Stomach (tissue), 9 donors: ENCODE results near the gene SLC35E3. TPM values are rescaled to one million over a fixed set of nuclear protein-coding genes. Genes with fewer than 3 reads are reported as not detected.
A peak's percentile ranks its signal among the peaks of the same experiment; 100 is the strongest.

Experiments used
- DNase-seq, 2 donors: peaks; one replicate each; pipeline versions ENCODE4 v3.0.0 to v3.0.0-alpha.2; 2013 to 2019
- H3K27ac ChIP-seq, 5 donors: fragments of 200-600 bp in 4 of 5; sonication (generic) in 4 of 5; one replicate each; pipeline ENCODE4 v1.5.1; 2013 to 2019; ENCODE audit warnings: mild to moderate bottlenecking in 1 of 5, moderate library complexity in 1 of 5
- H3K27me3 ChIP-seq, 3 donors: fragments of 200-600 bp; sonication (generic); one replicate each; pipeline ENCODE4 v1.5.1; 2017 to 2019; ENCODE audit warnings: mixed run types in 1 of 3
- H3K36me3 ChIP-seq, 4 donors: fragments of 200-600 bp; sonication (generic); 1 replicate in 3 of 4; 2 replicates in 1 of 4; pipeline ENCODE4 v1.5.1; 2016 to 2019
- H3K4me1 ChIP-seq, 4 donors: fragments of 200-600 bp; sonication (generic); one replicate each; pipeline ENCODE4 v1.5.1; 2016 to 2019
- H3K4me3 ChIP-seq, 4 donors: fragments of 200-600 bp; sonication (generic) in 3 of 4; one replicate each; pipeline ENCODE4 v1.5.1; 2016 to 2019; ENCODE audit warnings: mild to moderate bottlenecking in 1 of 4
- H3K9me3 ChIP-seq, 4 donors: fragments of 200-600 bp; sonication (generic); one replicate each; pipeline ENCODE4 v1.5.1; 2016 to 2019
- EP300 ChIP-seq: sonication (generic); formaldehyde crosslinking; IDR thresholded peaks from one replicate; pipeline ENCODE4 v1.6.1; 2017; ENCODE audit warnings: antibody characterized with exemption
- POLR2A ChIP-seq, 4 donors: fragments of 450-650 bp; IDR thresholded peaks; one replicate each; pipeline ENCODE4 v1.6.1; 2016; ENCODE audit warnings: antibody characterized with exemption in 4 of 4, control low read depth in 2 of 4, mild to moderate bottlenecking in 1 of 4, moderate library complexity in 1 of 4
- POLR2AphosphoS5 ChIP-seq, 3 donors: sonication (generic); formaldehyde crosslinking; IDR thresholded peaks; one replicate each; pipeline ENCODE4 v1.6.1; 2016; ENCODE audit warnings: antibody characterized with exemption in 3 of 3
- WGBS, 5 donors: extraction: QIAGEN DNeasy Blood & Tissue Kit in 3 of 5; methylation state at CpG; one replicate each; pipeline versions ENCODE4 v1.1.5 to v1.1.7; 2013 to 2018; 5-methylcytosine and 5-hydroxymethylcytosine counted together
- intact Hi-C: fragments of 100-400 bp; cut with DNase I; formaldehyde crosslinking; loops from one replicate; pipeline ENCODE4 v1.15.1; 2023; ENCODE audit warnings: low total_unique reads
- polyA plus RNA-seq, 3 donors: library from polyadenylated mRNA; stranded (reverse); fragments of 200-250 nt; gene quantifications; one replicate each; pipeline ENCODE4 v1.2.3, GENCODE V29; 2013
- total RNA-seq, 5 donors: library from RNA; depleted of rRNA; stranded (reverse); fragments of >200 nt; gene quantifications; one replicate each; pipeline versions ENCODE4 v1.1.0 to v1.2.3, GENCODE V29; 2014 to 2016
- TF ChIP-seq, protein P1 (sequence below), 7 experiments: fragments of 450-650 bp in 4 of 7; fragments of 200-600 bp in 3 of 7; sonication (generic) in 3 of 7; IDR thresholded peaks; one replicate each; pipeline ENCODE4 v1.5.1; 2016 to 2019; ENCODE audit warnings: antibody characterized with exemption in 7 of 7, control low read depth in 2 of 7, mild to moderate bottlenecking in 1 of 7
- donor health status: healthy with polysubstance abuse.
- donor health status: Bipolar disorder and iron deficiency.
- donor health status: healthy.

SLC35E3 gene
- total and polyA plus RNA-seq, 8 donors = under 0.01 to 5.9 (median 1.9) TPM

DNA sequence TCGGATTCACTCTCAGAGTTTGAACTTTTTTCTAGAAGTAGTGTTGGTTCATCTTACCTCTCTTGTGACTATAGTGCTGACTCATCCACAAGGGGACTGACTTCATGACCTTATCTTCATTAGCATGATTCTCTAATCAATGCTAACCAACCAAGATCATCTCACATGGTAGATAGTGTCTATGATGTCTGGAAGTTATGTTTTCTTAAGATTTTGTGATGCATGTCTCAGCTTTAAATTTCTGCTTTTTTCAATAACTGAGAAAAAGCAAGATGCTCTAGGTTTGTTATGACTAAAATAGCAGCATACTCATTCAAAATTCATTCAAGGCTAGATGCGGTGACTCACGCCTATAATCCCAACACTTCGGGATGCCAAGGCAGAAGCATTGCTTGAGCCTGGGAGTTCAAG is 12.3 kb upstream of the SLC35E3 start:
- intact Hi-C loops = no loop called here
- DNase-seq = no peak
- Histone ChIP-seq H3K4me1 (no peaks in the 10 kb centered on the region), H3K27ac (no peak overlapping the region), H3K4me3 (no peak overlapping the region), H3K27me3 (no peaks in the 10 kb centered on the region), H3K36me3 (peaks cover 37 to 94% (median 80%) of the 10 kb centered on the region in 4 donors), H3K9me3 (no peaks in the 10 kb centered on the region)
- TF ChIP-seq, protein P1, sequence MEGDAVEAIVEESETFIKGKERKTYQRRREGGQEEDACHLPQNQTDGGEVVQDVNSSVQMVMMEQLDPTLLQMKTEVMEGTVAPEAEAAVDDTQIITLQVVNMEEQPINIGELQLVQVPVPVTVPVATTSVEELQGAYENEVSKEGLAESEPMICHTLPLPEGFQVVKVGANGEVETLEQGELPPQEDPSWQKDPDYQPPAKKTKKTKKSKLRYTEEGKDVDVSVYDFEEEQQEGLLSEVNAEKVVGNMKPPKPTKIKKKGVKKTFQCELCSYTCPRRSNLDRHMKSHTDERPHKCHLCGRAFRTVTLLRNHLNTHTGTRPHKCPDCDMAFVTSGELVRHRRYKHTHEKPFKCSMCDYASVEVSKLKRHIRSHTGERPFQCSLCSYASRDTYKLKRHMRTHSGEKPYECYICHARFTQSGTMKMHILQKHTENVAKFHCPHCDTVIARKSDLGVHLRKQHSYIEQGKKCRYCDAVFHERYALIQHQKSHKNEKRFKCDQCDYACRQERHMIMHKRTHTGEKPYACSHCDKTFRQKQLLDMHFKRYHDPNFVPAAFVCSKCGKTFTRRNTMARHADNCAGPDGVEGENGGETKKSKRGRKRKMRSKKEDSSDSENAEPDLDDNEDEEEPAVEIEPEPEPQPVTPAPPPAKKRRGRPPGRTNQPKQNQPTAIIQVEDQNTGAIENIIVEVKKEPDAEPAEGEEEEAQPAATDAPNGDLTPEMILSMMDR (IDR thresholded peaks at IDR 0.05) = no peak
- TF ChIP-seq EP300 (no peak), POLR2AphosphoS5 (IDR thresholded peaks at IDR 0.05) (no peak), POLR2A (IDR thresholded peaks at IDR 0.05) (no peak)
- 91 to 96% (median 95%) methylated on average over 4 of the region's 4 CpGs for WGBS, 5 donors

DNA sequence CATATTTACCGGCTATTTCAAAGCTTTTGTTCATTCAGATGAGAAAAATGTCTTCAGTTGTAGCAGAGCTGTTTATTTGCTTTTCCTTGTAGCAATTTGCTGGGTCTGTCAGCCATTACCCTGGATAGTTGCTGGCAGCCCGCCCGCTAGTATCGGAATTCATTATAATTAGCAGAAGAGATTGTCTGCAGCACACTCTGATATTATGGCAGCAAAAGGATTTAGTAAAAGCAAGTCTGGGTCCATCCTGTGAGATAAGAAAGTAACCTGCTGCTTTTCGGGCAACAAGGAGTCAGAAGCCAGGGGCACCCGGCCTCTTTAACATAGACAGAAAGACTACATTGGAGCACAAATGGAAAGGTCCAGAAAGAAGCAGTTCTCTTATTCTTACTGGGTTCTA is 6.1 kb upstream of the SLC35E3 start:
- 82 to 92% (median 87%) methylated on average over 6 of the region's 6 CpGs for WGBS, 5 donors
- H3K27me3 ChIP-seq = no peaks in the 10 kb centered on the region
- no peak overlapping the region for H3K4me3 ChIP-seq
- H3K36me3 ChIP-seq = peaks cover 13 to 77% (median 62%) of the 10 kb centered on the region in 4 donors
- TF ChIP-seq EP300 (no peak), POLR2AphosphoS5 (IDR thresholded peaks at IDR 0.05) (no peak), POLR2A (IDR thresholded peaks at IDR 0.05) (no peak)
- TF ChIP-seq, protein P1 (IDR thresholded peaks at IDR 0.05) = no peak
- no peak overlapping the region for H3K27ac ChIP-seq
- H3K4me1 ChIP-seq = no peaks in the 10 kb centered on the region
- no peaks in the 10 kb centered on the region for H3K9me3 ChIP-seq
- intact Hi-C loops = loop anchor here (10.0 kb wide), 1 partner anchor 65 kb away; the partner anchor contains the start of gene MDM2
- peak in 1 of 2 donors; percentile 21 for DNase-seq

DNA sequence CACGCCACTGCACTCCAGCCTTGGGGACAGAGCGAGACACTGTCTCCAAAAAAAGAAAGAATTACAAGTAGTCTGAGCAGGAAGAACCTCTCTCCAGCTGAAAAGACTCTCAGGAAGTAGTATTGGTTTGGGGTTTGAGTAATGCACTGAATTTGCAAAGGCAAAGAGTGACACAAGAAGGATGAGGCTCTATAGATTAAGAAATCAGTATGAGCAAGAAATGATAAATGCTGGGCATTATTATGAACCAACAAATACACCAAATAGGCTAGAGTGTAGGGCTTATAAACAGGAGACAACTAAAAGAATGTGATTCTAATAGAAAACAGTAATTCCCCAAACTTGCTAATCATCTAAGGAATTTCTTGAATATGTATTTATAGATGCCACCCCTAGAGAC is 2.6 kb upstream of the SLC35E3 start:
- no peak for DNase-seq
- Histone ChIP-seq H3K4me1 (peaks cover 0 to 27% (median 22%) of the 10 kb centered on the region in 4 donors), H3K27ac (no peak overlapping the region), H3K4me3 (no peak overlapping the region), H3K36me3 (peaks cover 4 to 42% (median 34%) of the 10 kb centered on the region in 4 donors), H3K9me3 (no peaks in the 10 kb centered on the region), H3K27me3 (no peaks in the 10 kb centered on the region)
- TF ChIP-seq EP300 (no peak), POLR2A (IDR thresholded peaks at IDR 0.05) (no peak), POLR2AphosphoS5 (IDR thresholded peaks at IDR 0.05) (no peak)
- TF ChIP-seq, protein P1 (IDR thresholded peaks at IDR 0.05) = no peak
- intact Hi-C loops = loop anchor here (10.0 kb wide), 1 partner anchor 61 kb away; the partner anchor contains the start of gene MDM2
- 78 to 96% (median 94%) methylated on average over 2 of the region's 2 CpGs for WGBS, 5 donors

DNA sequence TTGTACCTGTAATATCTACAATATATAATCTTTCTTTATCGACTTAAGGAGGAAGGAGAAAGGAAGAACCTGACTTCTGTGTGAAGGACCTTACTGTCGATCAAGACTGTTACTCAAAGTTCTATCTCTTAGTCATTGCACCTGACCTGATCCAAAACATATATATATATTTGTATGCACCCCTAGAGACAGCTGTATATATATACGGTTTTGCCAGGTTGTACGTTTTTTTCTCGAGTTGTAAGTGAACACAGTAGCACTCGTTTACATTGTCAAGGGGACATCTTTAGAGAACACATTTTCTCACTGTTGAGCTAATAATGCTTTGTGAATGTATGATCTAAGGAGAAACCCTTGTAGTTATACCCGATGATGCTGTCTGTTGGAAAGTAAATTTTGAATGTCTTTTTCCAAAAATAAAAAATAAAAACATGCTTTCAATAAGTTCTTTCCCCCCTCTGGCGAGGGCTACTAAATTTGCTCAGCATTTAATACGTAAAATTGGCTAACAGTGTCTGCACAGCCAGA is 536 bp upstream of the SLC35E3 start:
- H3K27me3 ChIP-seq = no peaks in the 10 kb centered on the region
- H3K27ac ChIP-seq = peak overlapping the region; percentile 75 to 86 (median 78)
- peaks cover 0 to 27% (median 24%) of the 10 kb centered on the region in 4 donors for H3K36me3 ChIP-seq
- TF ChIP-seq, protein P1 (IDR thresholded peaks at IDR 0.05) = no peak
- no peak for TF ChIP-seq EP300
- TF ChIP-seq POLR2A (IDR thresholded peaks at IDR 0.05) = no peak
- no peak for TF ChIP-seq POLR2AphosphoS5 (IDR thresholded peaks at IDR 0.05)
- peaks cover 0 to 35% (median 26%) of the 10 kb centered on the region in 4 donors for H3K4me1 ChIP-seq
- no peak for DNase-seq
- 28 to 37% (median 30%) methylated on average over 9 of the region's 9 CpGs for WGBS, 5 donors
- intact Hi-C loops = loop anchor here (10.0 kb wide), 1 partner anchor 59 kb away; the partner anchor contains the start of gene MDM2
- no peaks in the 10 kb centered on the region for H3K9me3 ChIP-seq
- peak overlapping the region; percentile 80 to 96 (median 81) for H3K4me3 ChIP-seq
